ENCODE data around the gene CHRNA9. TPM values are rescaled to one million over a fixed set of nuclear protein-coding genes. Genes with fewer than 3 reads are reported as not detected.

The CHRNA9 gene
- 0.78 and 5.7 TPM in 2 replicates for total RNA-seq (2014; rRNA removed; shearing (Covaris generic))
- 0.24 and 0.58 TPM in 2 replicates for polyA plus RNA-seq (2016; fragmentation: Nextera tagmentation; extraction: Ambion mirVana)
- long read RNA-seq, partial matches to known transcripts, result 0 of 2 reads
- long read RNA-seq, other reads (novel, unspliced or antisense), result 2 of 2 reads

GRCh38 chr4:40334591-40335524 lies at the start of gene CHRNA9:
Gene CHRNA9 (plus strand): TSS chr4:40335333. CDS start chr4:40335468, 135 bp downstream.
- H4K20me1 ChIP-seq (replicated peaks; ENCODE audit: insufficient read depth), result no peaks in the 10 kb centered on the region
- peak within 1 kb of the TSS; percentile 41 for H3K4me2 ChIP-seq
- Mint-ChIP-seq H3K4me1 (peaks cover 31% of the 10 kb centered on the region), H3K27ac (peak within 1 kb of the TSS; percentile 82), H3K27me3 (ENCODE audit: insufficient read depth, low read depth, poor library complexity) (peaks cover 12% of the 10 kb centered on the region), H3K36me3 (ENCODE audit: low read depth) (0 out of 3 replicates have a peak, but pooled peaks cover 4% of the 10 kb centered on the region), H3K9me3 (peaks cover 5% of the 10 kb centered on the region; the same call in 1 of the 3 replicates), H3K4me3 (peak within 1 kb of the TSS; percentile 30; the same call in 1 of the 3 replicates)
- no peaks in the 10 kb centered on the region for H3K27me3 ChIP-seq (ENCODE audit: insufficient read depth)
- no peaks in the 10 kb centered on the region for H3K36me3 ChIP-seq (ENCODE audit: insufficient read depth)
- peak; percentile 93 for ATAC-seq
- peaks cover 21% of the 10 kb centered on the region for H3K4me1 ChIP-seq (ENCODE audit: insufficient read depth)
- H3F3A ChIP-seq (replicated peaks; ENCODE audit: low read depth), result no peaks in the 10 kb centered on the region
- peak within 1 kb of the TSS; percentile 31; the same call in 1 of the 2 replicates for H3K4me3 ChIP-seq
- no peaks in the 10 kb centered on the region; the same call in 1 of the 2 replicates for H3K9me2 ChIP-seq (ENCODE audit: insufficient read depth)
- no peaks in the 10 kb centered on the region for H3K79me2 ChIP-seq (replicated peaks; ENCODE audit: insufficient read depth)
- TF ChIP-seq EZH2phosphoT487 (IDR thresholded peaks at IDR 0.05; ENCODE audit: unreplicated experiment), result no peak
- no peak for TF ChIP-seq EZH2 (IDR thresholded peaks at IDR 0.05; ENCODE audit: low read depth, unreplicated experiment)
- TF ChIP-seq ETS1 (IDR thresholded peaks at IDR 0.05), result no peak
- no peak for TF ChIP-seq ZNF114 (CRISPR knock-in tag; IDR thresholded peaks at IDR 0.05)
- H3K27ac ChIP-seq (ENCODE audit: low read depth), result no peak within 1 kb of the TSS
- DNase-seq (ENCODE audit: low spot score), result peak; percentile 59
- H2AFZ ChIP-seq, result peak within 1 kb of the TSS; percentile 99

GRCh38 chr4:40285692-40286091 lies 49.4 kb upstream of the CHRNA9 start:
- peaks cover 7% of the 10 kb centered on the region for H3K4me1 Mint-ChIP-seq
- H3K27me3 ChIP-seq (ENCODE audit: insufficient read depth), result no peaks in the 10 kb centered on the region
- peaks cover 14% of the 10 kb centered on the region for H3K27me3 Mint-ChIP-seq (ENCODE audit: insufficient read depth, low read depth, poor library complexity)
- DNase-seq (ENCODE audit: low spot score) (no peak), ATAC-seq (no peak; the same call in 2 of the 3 replicates)
- H3K36me3 Mint-ChIP-seq (ENCODE audit: low read depth), result no peaks in the 10 kb centered on the region; the same call in 2 of the 3 replicates
- no peak overlapping the region for H3K27ac ChIP-seq (ENCODE audit: low read depth)
- H2AFZ ChIP-seq, result 0 out of 2 replicates have a peak overlapping the region, but pooled peaks have one; percentile 47
- no peaks in the 10 kb centered on the region; the same call in 2 of the 3 replicates for H3K9me3 Mint-ChIP-seq
- H3K4me3 Mint-ChIP-seq, result no peak overlapping the region
- H3K4me3 ChIP-seq, result no peak overlapping the region
- H4K20me1 ChIP-seq (replicated peaks; ENCODE audit: insufficient read depth), result no peaks in the 10 kb centered on the region
- H3K36me3 ChIP-seq (ENCODE audit: insufficient read depth), result no peaks in the 10 kb centered on the region
- H3F3A ChIP-seq (replicated peaks; ENCODE audit: low read depth), result no peaks in the 10 kb centered on the region
- H3K27ac Mint-ChIP-seq, result no peak overlapping the region
- no peaks in the 10 kb centered on the region for H3K79me2 ChIP-seq (replicated peaks; ENCODE audit: insufficient read depth)
- H3K4me1 ChIP-seq (ENCODE audit: insufficient read depth), result no peaks in the 10 kb centered on the region; the same call in 1 of the 2 replicates
- no peaks in the 10 kb centered on the region; the same call in 1 of the 2 replicates for H3K9me2 ChIP-seq (ENCODE audit: insufficient read depth)
- H3K4me2 ChIP-seq, result no peak overlapping the region
- TF ChIP-seq CREB1 (CRISPR knock-in tag; IDR thresholded peaks at IDR 0.05; ENCODE audit: low read depth) (no peak), ZNF331 (CRISPR knock-in tag; IDR thresholded peaks at IDR 0.05; ENCODE audit: low read depth) (no peak), STAT1 (IDR thresholded peaks at IDR 0.05; ENCODE audit: unreplicated experiment) (no peak), POLR2AphosphoS5 (IDR thresholded peaks at IDR 0.05; ENCODE audit: low read depth) (no peak), NANOG (IDR thresholded peaks at IDR 0.05; ENCODE audit: borderline replicate concordance) (no peak), ZNF462 (CRISPR knock-in tag; IDR thresholded peaks at IDR 0.05) (no peak), EZH2phosphoT487 (IDR thresholded peaks at IDR 0.05; ENCODE audit: unreplicated experiment) (no peak), JUNB (IDR thresholded peaks at IDR 0.05; ENCODE audit: unreplicated experiment) (no peak), ZNF114 (CRISPR knock-in tag; IDR thresholded peaks at IDR 0.05) (no peak)
